ENCODE measurements around the gene ITGA1.

GRCh38 chr5:52869391-52869790 is 81.7 kb downstream of the ITGA1 start:
- no peak for TF ChIP-seq CTCF (IDR thresholded peaks at IDR 0.05; ENCODE audit: control extremely low read depth in 1 of 3, insufficient read depth in 1 of 3, low read depth in 1 of 3, low read length in 3 of 3)
- TF ChIP-seq CREB1 (IDR thresholded peaks at IDR 0.05), result no peak
- no peak for TF ChIP-seq POLR2AphosphoS5 (IDR thresholded peaks at IDR 0.05; ENCODE audit: low read depth, low read length)
- no peak for TF ChIP-seq ATF2 (IDR thresholded peaks at IDR 0.05; ENCODE audit: low read length)
- TF ChIP-seq ZNF274 (IDR thresholded peaks at IDR 0.05; ENCODE audit: borderline replicate concordance, extremely low read depth, low read length), result no peak
- TF ChIP-seq CEBPB (IDR thresholded peaks at IDR 0.05; ENCODE audit: low read depth, low read length), result no peak
- no peak for TF ChIP-seq YY1 (IDR thresholded peaks at IDR 0.05; ENCODE audit: low read depth, low read length)
- TF ChIP-seq TEAD4 (IDR thresholded peaks at IDR 0.05; ENCODE audit: low read depth, low read length), result no peak
- TF ChIP-seq MAX (IDR thresholded peaks at IDR 0.05), result no peak
- no peak for TF ChIP-seq EP300 (IDR thresholded peaks at IDR 0.05; ENCODE audit: borderline replicate concordance in 1 of 2, low read depth in 2 of 2, low read length in 2 of 2)
- TF ChIP-seq SRF (IDR thresholded peaks at IDR 0.05; ENCODE audit: low read depth, low read length), result no peak
- no peak for TF ChIP-seq POLR2A (IDR thresholded peaks at IDR 0.05; ENCODE audit: control extremely low read depth in 1 of 2, low read depth in 2 of 2, low read length in 2 of 2)
- no peak for TF ChIP-seq SP1 (IDR thresholded peaks at IDR 0.05; ENCODE audit: low read depth, low read length)
